ENCODE results near the gene TMEM17. TPM values are rescaled to one million over a fixed set of nuclear protein-coding genes. Genes with fewer than 3 reads are reported as not detected.

TMEM17 gene
- total and polyA plus RNA-seq, 2 of the 13 experiments (the other 11 are each of a cell fraction or from before 2014, with no cell fraction given) = 0.22 to 0.50 TPM

DNA sequence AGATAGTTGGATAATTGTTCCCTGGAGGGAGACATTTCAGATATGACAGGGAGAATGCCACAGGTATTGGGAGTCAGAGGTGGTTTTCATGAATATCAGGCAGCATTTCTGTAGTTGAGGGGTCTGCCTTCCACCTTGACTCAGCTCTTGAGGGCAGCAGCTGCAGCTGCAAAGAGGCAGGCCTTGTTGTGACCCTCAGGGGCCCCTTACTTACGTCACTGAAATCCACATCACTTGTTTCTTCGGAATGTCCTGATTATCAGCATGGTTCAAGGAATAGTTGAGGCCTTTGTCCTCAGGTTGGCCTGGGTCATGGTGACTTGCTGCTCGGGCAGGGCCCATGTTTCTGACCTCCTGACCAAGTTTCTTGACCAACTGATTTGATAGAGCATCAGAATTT lies 46.9 kb downstream of the TMEM17 start:
- FAIRE-seq (no peak), DNase-seq (ENCODE audit: low spot score) (no peak), ATAC-seq (no peak)
- BruUV-seq (replicated peaks) = no TSS peak
- Histone ChIP-seq H3K4me2 (ENCODE audit: low read depth, low read length) (no peak overlapping the region), H3K4me1 (ENCODE audit: insufficient read depth, low read length) (peaks cover 81% of the 10 kb centered on the region), H3K27ac (ENCODE audit: extremely low read length, insufficient read depth, low read length) (no peak overlapping the region), H3K9ac (ENCODE audit: insufficient read depth, low read depth, low read length) (no peak overlapping the region), H2AFZ (ENCODE audit: low read length) (no peak overlapping the region), H3K27me3 (ENCODE audit: control insufficient read depth in 1 of 2, insufficient read depth in 2 of 2, low read length in 2 of 2) (no peaks in the 10 kb centered on the region), H3K79me2 (ENCODE audit: insufficient read depth, low read length) (no peaks in the 10 kb centered on the region), H3K9me3 (ENCODE audit: low read length) (no peaks in the 10 kb centered on the region), H3K4me3 (replicated peaks in 1 of 3; ENCODE audit: insufficient read depth in 1 of 3, low read depth in 2 of 3, low read length in 3 of 3) (no peak overlapping the region), H3K36me3 (replicated peaks in 1 of 2; ENCODE audit: control insufficient read depth in 1 of 2, insufficient read depth in 2 of 2, low read length in 2 of 2) (no peaks in the 10 kb centered on the region), H4K20me1 (ENCODE audit: insufficient read depth, low read length) (no peaks in the 10 kb centered on the region)
- in situ Hi-C loops (cut with HindIII; ENCODE audit: extremely low pct_ligation_motif_present, low pct_unique_long_range_greater_than_20kb) = loop anchor here (5.0 kb wide), 3 partner anchors 113 to 318 kb away; partner anchors contain the start of gene EHBP1
- ChIA-PET POLR2A (interaction anchor here (3.7 kb wide), 1 partner anchor 66 kb away, joined by 34 read pairs; no protein-coding TSS in a partner anchor), CTCF (ENCODE audit: low intra/inter-chr PET ratio, low total read pairs) (interaction anchor here (4.3 kb wide), 1 partner anchor 316 kb away, joined by 34 read pairs; no protein-coding TSS in a partner anchor)
- intact Hi-C loops (cut with micrococcal nuclease; ENCODE audit: unreplicated experiment) = no loop called here
- WGBS (ENCODE audit: low lambda C conversion rate) = 97% methylated on average over 3 of the region's 3 CpGs
- TF ChIP-seq POGZ (CRISPR knock-in tag; IDR thresholded peaks at IDR 0.05) (0 out of 2 replicates have a peak, but pooled peaks have one; percentile 7), ZMYM4 (CRISPR knock-in tag; IDR thresholded peaks at IDR 0.05) (0 out of 2 replicates have a peak, but pooled peaks have one; percentile 15)
- TF ChIP-seq, protein P1, sequence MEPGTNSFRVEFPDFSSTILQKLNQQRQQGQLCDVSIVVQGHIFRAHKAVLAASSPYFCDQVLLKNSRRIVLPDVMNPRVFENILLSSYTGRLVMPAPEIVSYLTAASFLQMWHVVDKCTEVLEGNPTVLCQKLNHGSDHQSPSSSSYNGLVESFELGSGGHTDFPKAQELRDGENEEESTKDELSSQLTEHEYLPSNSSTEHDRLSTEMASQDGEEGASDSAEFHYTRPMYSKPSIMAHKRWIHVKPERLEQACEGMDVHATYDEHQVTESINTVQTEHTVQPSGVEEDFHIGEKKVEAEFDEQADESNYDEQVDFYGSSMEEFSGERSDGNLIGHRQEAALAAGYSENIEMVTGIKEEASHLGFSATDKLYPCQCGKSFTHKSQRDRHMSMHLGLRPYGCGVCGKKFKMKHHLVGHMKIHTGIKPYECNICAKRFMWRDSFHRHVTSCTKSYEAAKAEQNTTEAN (CRISPR knock-in tag; conservative IDR thresholded peaks at IDR 0.05) = no peak

DNA sequence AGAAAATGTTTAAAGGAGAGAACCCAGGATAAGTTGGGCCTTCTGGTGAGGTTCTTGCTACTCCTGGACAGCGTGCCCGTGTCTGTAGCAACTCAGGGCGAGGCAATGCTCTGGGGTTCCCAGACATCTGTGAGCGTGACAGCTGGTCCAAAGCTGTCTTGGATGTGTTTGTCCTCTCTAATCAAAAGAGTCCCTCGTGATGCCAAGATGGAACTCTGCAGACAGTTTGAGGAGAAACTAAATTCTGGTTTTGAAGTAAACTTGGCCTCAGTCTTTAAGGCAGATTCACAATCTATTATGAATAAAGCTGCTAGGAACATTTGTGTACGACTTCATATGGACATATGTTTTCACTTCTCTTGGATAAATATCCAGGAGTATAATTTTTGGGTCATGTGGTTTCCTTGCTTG lies 47.3 kb downstream of the TMEM17 start:
- no peak overlapping the region for H2AFZ ChIP-seq (ENCODE audit: low read length)
- no peaks in the 10 kb centered on the region for H4K20me1 ChIP-seq (ENCODE audit: insufficient read depth, low read length)
- TF ChIP-seq DNMT1 (CRISPR knock-in tag; IDR thresholded peaks at IDR 0.05) = 0 out of 2 replicates have a peak, but pooled peaks have one; percentile 13
- TF ChIP-seq TRIM24 (CRISPR knock-in tag; IDR thresholded peaks at IDR 0.05) = peak; percentile 5; the same call in 1 of the 2 replicates
- TF ChIP-seq ZNF572 (CRISPR knock-in tag; IDR thresholded peaks at IDR 0.05) = 0 out of 2 replicates have a peak, but pooled peaks have one; percentile 14
- TF ChIP-seq, protein P2, sequence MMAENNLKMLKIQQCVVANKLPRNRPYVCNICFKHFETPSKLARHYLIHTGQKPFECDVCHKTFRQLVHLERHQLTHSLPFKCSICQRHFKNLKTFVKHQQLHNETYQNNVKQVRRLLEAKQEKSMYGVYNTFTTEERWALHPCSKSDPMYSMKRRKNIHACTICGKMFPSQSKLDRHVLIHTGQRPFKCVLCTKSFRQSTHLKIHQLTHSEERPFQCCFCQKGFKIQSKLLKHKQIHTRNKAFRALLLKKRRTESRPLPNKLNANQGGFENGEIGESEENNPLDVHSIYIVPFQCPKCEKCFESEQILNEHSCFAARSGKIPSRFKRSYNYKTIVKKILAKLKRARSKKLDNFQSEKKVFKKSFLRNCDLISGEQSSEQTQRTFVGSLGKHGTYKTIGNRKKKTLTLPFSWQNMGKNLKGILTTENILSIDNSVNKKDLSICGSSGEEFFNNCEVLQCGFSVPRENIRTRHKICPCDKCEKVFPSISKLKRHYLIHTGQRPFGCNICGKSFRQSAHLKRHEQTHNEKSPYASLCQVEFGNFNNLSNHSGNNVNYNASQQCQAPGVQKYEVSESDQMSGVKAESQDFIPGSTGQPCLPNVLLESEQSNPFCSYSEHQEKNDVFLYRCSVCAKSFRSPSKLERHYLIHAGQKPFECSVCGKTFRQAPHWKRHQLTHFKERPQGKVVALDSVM (CRISPR knock-in tag; IDR thresholded peaks at IDR 0.05) = no peak
- no peak for TF ChIP-seq PLRG1 (conservative IDR thresholded peaks at IDR 0.05)
- peaks cover 77% of the 10 kb centered on the region for H3K4me1 ChIP-seq (ENCODE audit: insufficient read depth, low read length)
- BruUV-seq (replicated peaks) = no TSS peak
- FAIRE-seq (no peak), DNase-seq (ENCODE audit: low spot score) (no peak), ATAC-seq (no peak)
- H3K4me2 ChIP-seq (ENCODE audit: low read depth, low read length) = no peak overlapping the region
- no peaks in the 10 kb centered on the region for H3K79me2 ChIP-seq (ENCODE audit: insufficient read depth, low read length)
- no peak overlapping the region for H3K4me3 ChIP-seq (replicated peaks in 1 of 3; ENCODE audit: insufficient read depth in 1 of 3, low read depth in 2 of 3, low read length in 3 of 3)
- POLR2A ChIA-PET = interaction anchor here (1.6 to 3.7 kb wide), 5 partner anchors 67 to 317 kb away, joined by 6 to 34 read pairs (median 19); partner anchors contain the start of gene EHBP1
- CTCF ChIA-PET (ENCODE audit: low intra/inter-chr PET ratio, low total read pairs) = interaction anchor here (4.3 kb wide), 1 partner anchor 316 kb away, joined by 34 read pairs; no protein-coding TSS in a partner anchor
- WGBS (ENCODE audit: low lambda C conversion rate) = 98% methylated on average over 6 of the region's 6 CpGs
- in situ Hi-C loops (cut with HindIII; ENCODE audit: extremely low pct_ligation_motif_present, low pct_unique_long_range_greater_than_20kb) = loop anchor here (5.0 kb wide), 3 partner anchors 114 to 319 kb away; partner anchors contain the start of gene EHBP1
- H3K27me3 ChIP-seq (ENCODE audit: control insufficient read depth in 1 of 2, insufficient read depth in 2 of 2, low read length in 2 of 2) = no peaks in the 10 kb centered on the region
- no peak overlapping the region for H3K9ac ChIP-seq (ENCODE audit: insufficient read depth, low read depth, low read length)
- no peaks in the 10 kb centered on the region for H3K9me3 ChIP-seq (ENCODE audit: low read length)
- no peak overlapping the region for H3K27ac ChIP-seq (ENCODE audit: extremely low read length, insufficient read depth, low read length)
- intact Hi-C loops (cut with micrococcal nuclease; ENCODE audit: unreplicated experiment) = no loop called here
- H3K36me3 ChIP-seq (replicated peaks in 1 of 2; ENCODE audit: control insufficient read depth in 1 of 2, insufficient read depth in 2 of 2, low read length in 2 of 2) = no peaks in the 10 kb centered on the region
